Dedifferentiated amniotic fluid mesenchymal stem cell (primary cell): ENCODE measurements around the gene ROR2.

Experiments used
- DNase-seq: peaks from one replicate; pipeline ENCODE4 v3.0.0-alpha.2; 2016; ENCODE audit errors: extremely low spot score

Gene ROR2

GRCh38 chr9:91818225-91818585 is 131.8 kb downstream of the ROR2 start:
- DNase-seq, result no peak

DNA sequence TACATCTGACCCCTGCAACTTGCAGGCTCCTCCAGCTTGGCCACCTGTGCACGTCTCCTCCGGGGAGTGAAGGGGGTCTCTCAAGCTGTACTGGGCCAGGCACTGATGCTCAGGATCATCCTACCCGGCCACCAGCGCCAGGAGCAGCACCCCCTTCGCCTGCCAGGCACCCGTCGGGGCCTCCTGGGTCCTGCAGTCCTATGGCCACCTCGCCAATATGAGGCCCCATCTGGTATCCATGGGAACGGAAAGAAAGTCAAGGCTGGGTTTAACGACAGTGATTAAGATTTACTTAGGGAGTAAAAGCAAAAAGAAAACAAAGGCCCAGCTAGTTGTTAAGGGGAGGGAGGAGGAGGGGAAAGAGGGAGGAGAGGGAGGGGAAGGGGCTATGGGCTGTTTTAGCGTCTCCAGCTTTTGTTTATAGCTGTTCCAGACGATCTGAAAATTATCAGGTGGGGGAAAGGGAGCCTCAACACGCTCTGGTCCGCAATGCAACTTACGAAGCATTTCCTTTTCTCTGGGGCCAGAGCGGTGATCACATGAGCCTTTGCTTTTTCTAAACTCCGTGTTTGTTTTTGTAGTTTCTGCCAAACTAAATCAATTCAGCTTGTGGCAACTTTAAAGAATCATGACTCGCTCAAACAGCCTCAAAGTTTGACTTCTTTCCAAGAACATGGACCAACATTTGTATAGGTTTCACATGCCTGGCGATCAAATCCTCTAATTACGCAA is 132.4 kb downstream of the ROR2 start:
- peak; percentile 84 for DNase-seq

DNA sequence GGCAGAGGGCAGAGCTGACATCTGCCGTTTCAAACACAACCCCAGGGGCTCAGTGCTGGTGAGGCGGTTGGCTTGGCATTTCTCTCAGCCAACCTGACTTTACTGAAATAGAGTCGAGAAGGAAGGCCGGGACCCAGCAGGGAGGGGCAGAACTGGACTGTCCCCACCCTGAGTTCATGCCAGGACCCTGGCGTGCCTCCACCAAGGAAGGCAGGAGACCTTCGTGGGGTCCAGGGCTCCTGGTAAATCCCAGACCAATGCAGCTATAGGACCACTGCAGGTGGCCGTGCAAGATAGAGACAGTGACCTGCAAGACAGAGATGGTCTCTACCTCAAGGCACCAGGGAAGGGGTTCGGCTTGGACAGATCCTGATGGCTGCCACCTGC is 132.9 kb downstream of the ROR2 start:
- DNase-seq, result no peak

- no peak for DNase-seq
Measured at GRCh38 chr9:91816356-91816755, 133.7 kb downstream of the ROR2 start.

DNA sequence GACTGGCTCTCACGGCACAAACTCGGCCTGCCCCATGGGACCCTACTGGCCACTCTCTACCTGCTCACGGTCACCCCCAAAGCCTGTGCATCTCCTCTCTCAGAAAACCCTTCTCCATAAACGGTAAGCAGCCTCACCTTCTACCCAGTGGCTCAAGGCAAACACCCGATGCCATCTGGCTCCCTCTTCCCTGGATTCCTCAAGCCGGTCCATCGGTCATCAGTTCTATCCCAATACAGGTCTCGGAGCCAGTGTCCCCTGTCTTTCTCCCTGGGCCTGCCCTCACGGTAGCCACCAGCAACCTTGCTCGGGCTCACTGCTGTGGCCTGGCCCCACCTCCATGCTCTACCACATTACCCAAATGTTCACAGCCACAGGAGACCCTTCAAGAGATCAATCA is 134.1 kb downstream of the ROR2 start:
- DNase-seq, result no peak

- no peak for DNase-seq
Measured at GRCh38 chr9:91814753-91815152, 135.3 kb downstream of the ROR2 start.

DNA sequence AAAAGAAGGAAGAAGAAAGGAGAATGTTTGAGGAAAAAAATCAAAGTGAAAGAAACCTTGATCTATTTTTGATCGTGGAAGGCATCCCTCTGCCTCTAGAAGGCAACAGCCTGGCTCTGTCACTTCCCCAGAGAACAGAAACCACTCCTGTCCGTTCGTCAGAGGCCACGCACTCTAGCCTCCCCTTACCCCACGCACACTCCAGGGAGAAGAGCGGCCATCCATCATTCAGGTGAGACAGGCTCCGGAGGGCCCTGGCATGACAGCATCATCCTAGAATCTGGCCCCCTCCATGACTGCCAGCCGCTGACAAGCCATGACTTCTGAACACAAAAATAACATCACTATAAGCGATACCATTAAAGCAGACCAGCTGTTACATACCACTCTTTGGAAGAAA is 135.8 kb downstream of the ROR2 start:
- DNase-seq, result no peak

GRCh38 chr9:91813176-91813795 is 136.7 kb downstream of the ROR2 start:
- no peak for DNase-seq

DNA sequence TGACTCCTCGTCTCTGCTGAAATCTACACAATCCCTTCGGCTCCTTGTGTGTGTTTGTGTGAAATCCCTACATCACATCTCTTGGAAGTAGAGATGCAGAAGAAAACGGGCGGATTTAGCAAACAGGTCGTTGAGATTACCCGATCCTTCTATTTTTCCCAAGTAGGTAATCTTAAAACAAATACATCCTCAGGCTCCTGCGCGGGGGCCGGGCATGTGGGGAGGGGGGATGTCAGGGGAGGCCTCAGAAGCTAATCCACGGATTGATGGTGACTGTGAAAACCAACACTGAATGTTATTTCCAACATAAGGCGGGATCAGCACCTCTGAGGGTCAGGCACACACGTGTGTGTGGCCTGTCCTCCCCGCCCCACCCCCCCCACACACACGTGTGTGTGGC is 137.8 kb downstream of the ROR2 start:
- DNase-seq, result no peak

GRCh38 chr9:91811024-91811909 is 138.8 kb downstream of the ROR2 start:
- DNase-seq, result no peak

- no peak for DNase-seq
Measured at GRCh38 chr9:91810286-91810905, 139.6 kb downstream of the ROR2 start.

GRCh38 chr9:91809581-91810285 is 140.3 kb downstream of the ROR2 start:
- DNase-seq, result no peak

- DNase-seq, result no peak
Measured at GRCh38 chr9:91807643-91808246, 142.3 kb downstream of the ROR2 start.

DNA sequence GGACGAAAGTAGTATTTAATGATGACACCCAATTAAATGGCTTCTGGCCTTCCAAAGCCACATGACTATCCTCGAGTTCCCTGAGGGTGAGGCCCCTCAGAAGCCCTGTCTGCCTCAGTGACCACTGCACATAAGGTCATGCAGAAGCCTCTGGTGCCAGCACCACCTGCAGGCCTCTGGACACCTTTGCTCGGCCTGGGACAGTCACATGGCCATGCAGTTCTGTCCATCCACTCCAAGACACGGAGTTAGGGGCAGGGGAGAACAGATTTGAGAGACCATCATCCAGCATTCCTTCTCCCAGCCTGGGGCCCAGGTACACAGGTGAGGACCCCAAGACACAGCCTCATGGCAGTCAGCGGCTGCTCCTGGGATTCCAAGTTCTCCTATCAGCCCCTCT is 145.0 kb downstream of the ROR2 start:
- DNase-seq, result no peak

DNA sequence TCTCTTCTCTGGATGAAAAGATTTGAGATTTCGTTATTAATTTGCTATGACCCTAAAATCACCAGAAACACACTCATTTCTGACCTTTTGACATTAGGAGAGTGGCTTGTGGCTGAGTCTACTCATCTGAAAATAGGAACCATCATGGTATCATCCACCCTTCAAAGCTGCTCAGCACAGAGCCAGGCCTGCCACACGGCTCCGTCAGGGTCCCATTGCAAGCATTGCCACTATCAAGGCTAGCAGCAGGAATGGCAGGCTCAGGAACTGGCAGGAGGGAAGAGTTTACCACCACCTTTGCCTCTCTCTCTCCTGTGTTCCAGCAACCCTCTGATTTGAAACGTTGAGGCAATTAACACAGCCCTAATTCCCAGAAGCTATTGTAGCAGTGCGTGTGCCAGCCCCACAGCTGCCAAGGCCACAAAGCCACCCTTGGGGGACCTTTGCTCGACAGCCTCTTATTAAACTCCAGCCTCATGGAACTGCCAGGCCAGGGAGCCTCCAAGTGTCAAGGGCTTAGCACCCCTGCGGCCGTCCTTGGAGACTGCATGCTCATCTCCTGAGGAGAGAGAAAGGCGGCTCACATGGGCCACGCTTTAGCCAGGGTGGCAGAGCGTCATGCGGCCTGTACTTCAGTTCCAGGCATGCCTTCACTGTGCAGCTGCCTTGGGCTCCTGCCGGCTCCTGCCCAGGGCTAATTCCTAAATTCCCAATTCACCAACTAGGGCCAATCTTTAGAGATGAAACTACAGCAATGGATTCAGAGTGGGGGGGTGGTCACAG is 145.9 kb downstream of the ROR2 start:
- DNase-seq, result no peak

- DNase-seq, result peak; percentile 69
Measured at GRCh38 chr9:91803151-91803940, 146.7 kb downstream of the ROR2 start.

- no peak for DNase-seq
Measured at GRCh38 chr9:91802391-91802790, 147.6 kb downstream of the ROR2 start.

DNA sequence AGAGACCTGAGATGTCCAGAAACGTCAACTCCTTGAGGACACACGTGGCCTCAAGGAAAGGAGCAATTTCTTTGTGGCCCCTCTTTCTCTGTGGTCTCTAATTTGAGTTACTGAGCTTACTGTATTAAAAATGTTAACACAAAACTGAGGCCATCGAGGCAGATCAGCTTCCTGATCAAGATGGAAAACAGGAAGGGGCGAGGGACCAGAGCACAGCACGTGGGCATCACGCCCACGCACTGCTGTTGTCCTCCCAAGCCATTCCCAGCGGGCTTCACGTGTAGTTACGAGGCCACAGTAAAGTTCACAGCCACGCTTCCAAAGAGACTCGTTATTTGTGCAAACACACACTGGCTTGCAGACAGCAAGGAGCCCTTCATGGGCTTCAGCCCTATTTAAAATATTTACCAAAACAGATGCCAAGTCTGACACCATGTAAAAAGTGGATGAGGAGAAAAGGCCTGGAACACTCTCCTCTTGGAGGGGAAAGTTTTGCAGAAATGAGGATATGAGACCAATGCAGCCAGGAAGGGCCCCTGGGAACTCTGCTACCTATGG is 149.5 kb downstream of the ROR2 start:
- no peak for DNase-seq

DNA sequence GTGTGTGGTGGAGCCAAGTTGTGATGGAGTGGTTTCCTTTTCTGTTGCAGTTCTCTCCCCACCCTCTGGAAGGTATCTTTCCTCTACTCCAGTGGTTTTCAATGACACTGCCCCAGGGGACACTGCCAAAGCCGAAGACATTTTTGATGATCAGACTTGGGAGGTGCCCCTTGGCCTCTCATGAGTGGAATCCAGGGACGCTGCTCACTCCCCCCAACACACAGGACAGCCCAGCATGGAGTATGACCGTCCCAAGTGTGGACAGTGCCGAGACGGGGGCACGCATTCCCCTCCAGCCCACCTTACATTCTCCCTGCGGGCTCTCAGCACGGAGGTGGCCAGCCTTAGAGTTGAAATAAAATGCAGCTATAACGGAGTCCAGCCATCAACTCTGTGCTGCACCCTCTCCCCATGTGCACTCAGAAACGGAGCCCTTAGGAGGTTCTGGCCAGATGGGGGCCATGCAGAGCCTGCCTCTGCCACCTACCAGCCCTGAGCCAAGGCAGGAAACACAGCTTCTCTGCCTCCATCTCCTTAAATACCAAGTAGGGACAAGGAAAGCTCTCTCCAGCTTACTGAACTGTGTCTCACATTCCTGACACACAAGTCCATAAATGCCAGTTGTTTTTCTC is 150.8 kb downstream of the ROR2 start:
- DNase-seq, result no peak
